ENCODE measurements around the gene SHISAL1. TPM values are rescaled to one million over a fixed set of nuclear protein-coding genes. Genes with fewer than 3 reads are reported as not detected.

SHISAL1 gene
- total and polyA plus RNA-seq, 10 of the 15 experiments (the other 5 are each of a cell fraction or from before 2014, with no cell fraction given): not detected

- FAIRE-seq (peak; percentile 52), ATAC-seq (no peak), DNase-seq (ENCODE audit: low read depth, low spot score) (no peak)
- Histone ChIP-seq H3K27ac (ENCODE audit: control insufficient read depth, insufficient read depth) (no peak overlapping the region), H3K36me3 (ENCODE audit: control insufficient read depth in 2 of 2, insufficient read depth in 2 of 2, low read length in 1 of 2) (no peaks in the 10 kb centered on the region), H4K20me1 (ENCODE audit: control insufficient read depth, insufficient read depth) (no peaks in the 10 kb centered on the region), H3K27me3 (replicated peaks in 1 of 2; ENCODE audit: control insufficient read depth in 2 of 2, insufficient read depth in 2 of 2, low read length in 1 of 2) (peaks cover 7 to 10% of the 10 kb centered on the region in 2 experiments; a peak in 3 of 4 replicates), H3K4me1 (ENCODE audit: control insufficient read depth, insufficient read depth, low read length) (peaks cover under 1% of the 10 kb centered on the region), H3K79me2 (ENCODE audit: control insufficient read depth, insufficient read depth, low read length) (no peaks in the 10 kb centered on the region), H3K4me3 (no peak overlapping the region), H3K4me2 (ENCODE audit: control insufficient read depth, insufficient read depth) (no peak overlapping the region), H3K9ac (ENCODE audit: control insufficient read depth, insufficient read depth, low read length) (no peak overlapping the region), H3K9me3 (replicated peaks; ENCODE audit: control insufficient read depth, insufficient read depth, low read length) (no peaks in the 10 kb centered on the region), H2AFZ (ENCODE audit: control insufficient read depth, low read depth, low read length) (no peak overlapping the region)
- intact Hi-C loops (cut with micrococcal nuclease; ENCODE audit: unreplicated experiment) (no loop called here), in situ Hi-C loops (cut with MboI) (no loop called here)
- BruUV-seq (replicated peaks): no TSS peak
- POLR2A ChIA-PET: no interaction called here
- RAD21 ChIA-PET (ENCODE audit: unreplicated experiment): no interaction called here
- SMC1A ChIA-PET (ENCODE audit: uncharacterized antibody, unreplicated experiment): no interaction called here
- CTCF ChIA-PET: no interaction called here
- 66% methylated on average over 7 of the region's 9 CpGs for WGBS (ENCODE audit: insufficient coverage, insufficient replicate concordance, low lambda C conversion rate, missing lambda C conversion rate)
- TF ChIP-seq ATF7 (IDR thresholded peaks at IDR 0.05; ENCODE audit: low read depth) (no peak), IKZF2 (IDR thresholded peaks at IDR 0.05) (no peak), SUPT20H (IDR thresholded peaks at IDR 0.05; ENCODE audit: borderline replicate concordance, control insufficient read depth, low read depth, low read length) (no peak), ZBTB4 (CRISPR knock-in tag; IDR thresholded peaks at IDR 0.05) (no peak), PAX5 (IDR thresholded peaks at IDR 0.05; ENCODE audit: borderline replicate concordance, low read depth, low read length) (no peak), BCL3 (IDR thresholded peaks at IDR 0.05; ENCODE audit: borderline replicate concordance, insufficient read depth, low read depth, low read length, poor library complexity, severe bottlenecking) (no peak), ELK1 (IDR thresholded peaks at IDR 0.05; ENCODE audit: low read depth, low read length) (no peak), PBX3 (IDR thresholded peaks at IDR 0.05; ENCODE audit: insufficient replicate concordance, low read depth, low read length) (no peak), ZBTB40 (IDR thresholded peaks at IDR 0.05; ENCODE audit: borderline replicate concordance) (no peak)
Measured at GRCh38 chr22:44335066-44335839, 22.5 kb upstream of the SHISAL1 start.

Measured in GM12878 (cell line).